ENCODE measurements around the gene NPSR1. TPM values are rescaled to one million over a fixed set of nuclear protein-coding genes. Genes with fewer than 3 reads are reported as not detected.

Gene NPSR1
- total and polyA plus RNA-seq, 4 donors: not detected

DNA sequence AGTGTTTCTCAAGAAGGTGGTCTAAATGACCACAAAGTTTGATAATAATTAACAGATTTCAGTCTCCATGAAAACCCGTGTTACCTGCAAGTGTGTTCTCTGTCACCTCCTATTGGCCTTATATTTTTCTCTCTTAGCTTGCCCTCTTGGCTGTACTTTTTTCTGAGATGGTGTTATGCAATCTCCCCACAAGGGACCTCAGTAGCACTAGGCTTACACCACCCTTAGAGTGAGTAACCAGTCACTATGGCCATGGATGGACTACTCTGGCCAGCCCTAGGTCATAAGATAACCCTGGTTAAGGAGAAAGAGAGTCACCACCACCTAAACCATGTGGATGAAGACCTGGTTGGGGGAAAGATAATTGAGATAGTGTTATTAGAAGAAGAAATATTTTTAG lies 76.8 kb downstream of the NPSR1 start (continued):
- no peak for TF ChIP-seq GABPA (IDR thresholded peaks at IDR 0.05 in 1 of 2, conservative IDR thresholded peaks at IDR 0.05 in 1 of 2)
- no peak for TF ChIP-seq FOXA1 (IDR thresholded peaks at IDR 0.05)
- TF ChIP-seq HNF4G (IDR thresholded peaks at IDR 0.05): no peak
- TF ChIP-seq, protein P1, sequence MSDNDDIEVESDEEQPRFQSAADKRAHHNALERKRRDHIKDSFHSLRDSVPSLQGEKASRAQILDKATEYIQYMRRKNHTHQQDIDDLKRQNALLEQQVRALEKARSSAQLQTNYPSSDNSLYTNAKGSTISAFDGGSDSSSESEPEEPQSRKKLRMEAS (IDR thresholded peaks at IDR 0.05): no peak
- TF ChIP-seq TAF1 (conservative IDR thresholded peaks at IDR 0.05): no peak
- no peak for TF ChIP-seq SP1 (IDR thresholded peaks at IDR 0.05)
- TF ChIP-seq EGR1 (IDR thresholded peaks at IDR 0.05; ENCODE audit: low read depth in 2 of 2): no peak
- TF ChIP-seq JUND (IDR thresholded peaks at IDR 0.05): no peak

DNA sequence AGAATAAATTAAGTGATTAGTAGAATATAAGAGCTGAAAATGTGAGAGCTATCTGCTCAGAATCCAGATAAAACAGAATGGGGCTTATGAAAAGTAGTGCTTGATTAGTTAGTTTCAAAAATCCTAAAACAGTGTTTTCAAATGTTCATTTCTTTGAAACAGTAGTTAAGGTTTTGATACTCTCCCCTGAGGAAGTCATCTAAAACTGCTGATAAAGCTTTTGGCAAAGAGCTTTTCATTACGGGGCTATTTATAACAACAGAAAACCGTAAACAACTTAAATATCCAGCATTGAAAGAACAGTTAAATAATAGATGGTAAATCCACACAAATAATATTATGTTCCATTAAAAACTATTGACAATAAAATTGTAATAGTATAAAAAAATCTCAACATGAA lies 77.5 kb downstream of the NPSR1 start:
- H3K4me3 ChIP-seq (ENCODE audit: low read depth in 1 of 3, low read length in 3 of 3): no peak overlapping the region

GRCh38 chr7:34739651-34740300 lies 81.8 kb downstream of the NPSR1 start:
- no peak for TF ChIP-seq EGR1 (IDR thresholded peaks at IDR 0.05; ENCODE audit: low read depth in 2 of 2)
- TF ChIP-seq, protein P1 (IDR thresholded peaks at IDR 0.05): no peak
- TF ChIP-seq HNF4A (conservative IDR thresholded peaks at IDR 0.05): no peak
- no peak for TF ChIP-seq ZBTB33 (IDR thresholded peaks at IDR 0.05)
- no peak for TF ChIP-seq NR2F2 (IDR thresholded peaks at IDR 0.05)
- no peak for TF ChIP-seq GABPA (IDR thresholded peaks at IDR 0.05 in 1 of 2, conservative IDR thresholded peaks at IDR 0.05 in 1 of 2)
- TF ChIP-seq HNF4G (IDR thresholded peaks at IDR 0.05): no peak
- no peak for TF ChIP-seq RXRA (IDR thresholded peaks at IDR 0.05)
- TF ChIP-seq CTCF (IDR thresholded peaks at IDR 0.05; ENCODE audit: low read depth, low read length, missing input control): no peak
- TF ChIP-seq, protein P2, sequence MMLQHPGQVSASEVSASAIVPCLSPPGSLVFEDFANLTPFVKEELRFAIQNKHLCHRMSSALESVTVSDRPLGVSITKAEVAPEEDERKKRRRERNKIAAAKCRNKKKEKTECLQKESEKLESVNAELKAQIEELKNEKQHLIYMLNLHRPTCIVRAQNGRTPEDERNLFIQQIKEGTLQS (IDR thresholded peaks at IDR 0.05): no peak
- no peak for TF ChIP-seq SP1 (IDR thresholded peaks at IDR 0.05)
- no peaks in the 10 kb centered on the region for H3K4me1 ChIP-seq (ENCODE audit: control insufficient read depth in 4 of 4, insufficient read depth in 4 of 4, low read length in 3 of 4)
- H3K27ac ChIP-seq (ENCODE audit: low read depth in 1 of 2, low read length in 2 of 2): no peak overlapping the region
- WGBS: 90% methylated on average over 5 of the region's 5 CpGs
- DNase-seq (ENCODE audit: low spot score): no peak
- no peak overlapping the region for H3K4me3 ChIP-seq (ENCODE audit: low read depth in 1 of 3, low read length in 3 of 3)
- no peaks in the 10 kb centered on the region for H3K36me3 ChIP-seq (ENCODE audit: control insufficient read depth in 4 of 4, insufficient read depth in 3 of 4, low read depth in 1 of 4, low read length in 3 of 4)
- no peaks in the 10 kb centered on the region for H3K27me3 ChIP-seq (ENCODE audit: control insufficient read depth in 4 of 4, insufficient read depth in 4 of 4, low read length in 3 of 4)
- peaks cover 0 to 10% (median 1%) of the 10 kb centered on the region in 4 donors for H3K9me3 ChIP-seq (ENCODE audit: control insufficient read depth in 4 of 4, low read length in 3 of 4)
- no peak overlapping the region for H3K9ac ChIP-seq (ENCODE audit: low read depth in 1 of 2, low read length in 2 of 2)

More for the DNA sequence above, 77.5 kb downstream of the NPSR1 start:
- no peak overlapping the region for H3K27ac ChIP-seq (ENCODE audit: low read depth in 1 of 2, low read length in 2 of 2)
- no peak for DNase-seq (ENCODE audit: low spot score)
- no peaks in the 10 kb centered on the region for H3K9me3 ChIP-seq (ENCODE audit: control insufficient read depth in 4 of 4, low read length in 3 of 4)
- 62% methylated on average over 2 of the region's 2 CpGs for WGBS
- no peak overlapping the region for H3K9ac ChIP-seq (ENCODE audit: low read depth in 1 of 2, low read length in 2 of 2)
- H3K27me3 ChIP-seq (ENCODE audit: control insufficient read depth in 4 of 4, insufficient read depth in 4 of 4, low read length in 3 of 4): no peaks in the 10 kb centered on the region
- no peaks in the 10 kb centered on the region for H3K36me3 ChIP-seq (ENCODE audit: control insufficient read depth in 4 of 4, insufficient read depth in 3 of 4, low read depth in 1 of 4, low read length in 3 of 4)
- TF ChIP-seq REST (IDR thresholded peaks at IDR 0.05): no peak
- H3K4me1 ChIP-seq (ENCODE audit: control insufficient read depth in 4 of 4, insufficient read depth in 4 of 4, low read length in 3 of 4): no peaks in the 10 kb centered on the region
